HCT116 (cell line): Measurements from ENCODE around the gene WDSUB1. TPM values are rescaled to one million over a fixed set of nuclear protein-coding genes. Genes with fewer than 3 reads are reported as not detected.

Experiments
- ATAC-seq: fragments of 200-7000 bp; cut with Tn5 transposase; 2 replicates; pipeline ENCODE4 v1.9.1; 2020; ENCODE audit warnings: mild to moderate bottlenecking, moderate library complexity
- Bru-seq: library from RNA; stranded (reverse); fragments of 400-500 nt; gene quantifications from one replicate; lab custom pipeline; 2021; lab: Mats Ljungman, UMichigan
- BruChase-seq, 2 experiments: library from RNA; stranded (reverse); fragments of 400-500 nt; gene quantifications; one replicate each; lab custom pipeline; 2021; lab: Mats Ljungman, UMichigan
- BruUV-seq: library from RNA; stranded (reverse); fragments of 400-500 nt; replicated peaks from 2 replicates; lab custom pipeline; 2021; lab: Mats Ljungman, UMichigan
- CTCF ChIA-PET: fragments of 300-600 bp; sonication (Branson Sonifier 250); formaldehyde crosslinking; loops from one replicate; lab custom pipeline; 2021; ENCODE audit warnings: antibody characterized with exemption; lab: Charles Lee
- POLR2A ChIA-PET: fragments of 300-600, 350-600 bp; sonication (Branson Sonifier 250); formaldehyde crosslinking; loops from one replicate; lab custom pipeline; 2021; ENCODE audit warnings: antibody characterized with exemption; lab: Charles Lee
- RAD21 ChIA-PET, 2 experiments: fragments of 300-600 bp; sonication (Branson Sonifier 250); formaldehyde crosslinking; loops; one replicate each; lab custom pipeline; 2023; ENCODE audit warnings: low total read pairs in 2 of 2; ENCODE audit not compliant: uncharacterized antibody in 2 of 2, unreplicated experiment in 2 of 2, low non-redundant PET in 1 of 2; lab: Charles Lee
- DNase-seq: peaks from one replicate; pipeline ENCODE4 v3.0.0-alpha.2; 2010; ENCODE audit warnings: low read depth, low spot score
- H2AFZ ChIP-seq: fragments of 200-600 bp; shearing (Covaris generic), sonication (generic); 2 replicates; pipeline ENCODE4 v1.6.1; 2017; ENCODE audit warnings: low read depth, mixed run types, mixed read lengths, antibody characterized with exemption, low read length; ENCODE audit not compliant: poor library complexity, severe bottlenecking
- H3K27ac ChIP-seq: 2 replicates; pipeline ENCODE4 v1.5.1; 2012; ENCODE audit warnings: low read depth, low read length
- H3K27me3 ChIP-seq: fragments of 200-600 bp; sonication (generic); 2 replicates; pipeline ENCODE4 v1.6.1; 2016; ENCODE audit warnings: mixed run types, low read length, mixed read lengths; ENCODE audit not compliant: insufficient read depth
- H3K36me3 ChIP-seq, 2 experiments: fragments of 200-500 bp in 1 of 2; fragments of 200-600 bp in 1 of 2; sonication (Bioruptor generic) in 1 of 2; sonication (generic) in 1 of 2; 2 replicates each; pipeline versions ENCODE4 v1.5.1 to v1.6.1; 2014 to 2016; ENCODE audit warnings: low read length in 2 of 2, inconsistent platforms in 1 of 2, mixed read lengths in 1 of 2, mixed run types in 1 of 2; ENCODE audit not compliant: insufficient read depth in 2 of 2, control insufficient read depth in 1 of 2
- H3K4me1 ChIP-seq, 2 experiments: fragments of 200-600 bp in 1 of 2; sonication (generic) in 1 of 2; 2 replicates each; pipeline versions ENCODE4 v1.5.1 to v1.6.1; 2012 to 2017; ENCODE audit warnings: low read length in 2 of 2, inconsistent platforms in 1 of 2, mild to moderate bottlenecking in 1 of 2, mixed read lengths in 1 of 2, mixed run types in 1 of 2, moderate library complexity in 1 of 2; ENCODE audit not compliant: insufficient read depth in 2 of 2, control insufficient read depth in 1 of 2
- H3K4me2 ChIP-seq: fragments of 200-600 bp; sonication (generic); 2 replicates; pipeline ENCODE4 v1.6.1; 2017; ENCODE audit warnings: mixed run types, low read length, mixed read lengths
- H3K4me3 ChIP-seq, 2 experiments: fragments of 200-600 bp in 1 of 2; sonication (generic) in 1 of 2; replicated peaks in 1 of 2; 2 replicates each; pipeline ENCODE4 v1.5.1; 2011 to 2016; ENCODE audit warnings: low read length in 2 of 2, control low read depth in 1 of 2, low read depth in 1 of 2, mild to moderate bottlenecking in 1 of 2, mixed read lengths in 1 of 2, mixed run types in 1 of 2
- H3K79me2 ChIP-seq: fragments of 200-600 bp; sonication (generic); 2 replicates; pipeline ENCODE4 v1.6.1; 2017; ENCODE audit warnings: mild to moderate bottlenecking, mixed run types, low read length, moderate library complexity, mixed read lengths; ENCODE audit not compliant: insufficient read depth
- H3K9ac ChIP-seq: fragments of 200-600 bp; sonication (generic); 2 replicates; pipeline ENCODE4 v1.6.1; 2016; ENCODE audit warnings: low read length, mixed read lengths
- H3K9me2 ChIP-seq: fragments of 200-600 bp; sonication (generic), shearing (Covaris generic); 2 replicates; pipeline ENCODE4 v1.6.1; 2017; ENCODE audit warnings: mixed run types, mild to moderate bottlenecking, moderate library complexity; ENCODE audit not compliant: insufficient read depth
- H3K9me3 ChIP-seq, 2 experiments: fragments of 200-500 bp in 1 of 2; fragments of 200-600 bp in 1 of 2; sonication (Bioruptor generic) in 1 of 2; sonication (generic) in 1 of 2; 2 replicates each; pipeline ENCODE4 v1.6.1; 2014 to 2017; ENCODE audit warnings: low read length in 2 of 2, mixed read lengths in 2 of 2, inconsistent platforms in 1 of 2, low read depth in 1 of 2, mild to moderate bottlenecking in 1 of 2, mixed run types in 1 of 2, moderate library complexity in 1 of 2; ENCODE audit not compliant: control insufficient read depth in 1 of 2, insufficient read depth in 1 of 2
- H4K20me1 ChIP-seq: fragments of 200-600 bp; sonication (generic), shearing (Covaris generic); 2 replicates; pipeline ENCODE4 v1.6.1; 2017; ENCODE audit warnings: mixed run types, mild to moderate bottlenecking, moderate library complexity; ENCODE audit not compliant: insufficient read depth
- CBX3 ChIP-seq: IDR thresholded peaks from 2 replicates; pipeline ENCODE4 v1.6.1; 2012; ENCODE audit warnings: low read depth
- CEBPB ChIP-seq: IDR thresholded peaks from 2 replicates; pipeline ENCODE4 v1.6.1; 2012; ENCODE audit warnings: low read depth
- EGR1 ChIP-seq: IDR thresholded peaks from 2 replicates; pipeline ENCODE4 v1.6.1; 2012; ENCODE audit warnings: low read depth
- EZH2phosphoT487 ChIP-seq: fragments of 200-600 bp; IDR thresholded peaks from 2 replicates; pipeline ENCODE4 v1.6.1; 2018; ENCODE audit warnings: antibody characterized with exemption, borderline replicate concordance
- SIN3A ChIP-seq: IDR thresholded peaks from 2 replicates; pipeline ENCODE4 v1.6.1; 2012; ENCODE audit warnings: low read depth
- SP1 ChIP-seq: IDR thresholded peaks from 2 replicates; pipeline ENCODE4 v1.6.1; 2012; ENCODE audit warnings: low read depth
- SRF ChIP-seq: IDR thresholded peaks from 2 replicates; pipeline ENCODE4 v1.6.1; 2012; ENCODE audit warnings: low read depth
- TCF7L2 ChIP-seq: IDR thresholded peaks from 2 replicates; pipeline ENCODE4 v1.7.0; 2011; ENCODE audit warnings: borderline replicate concordance, inconsistent platforms; ENCODE audit not compliant: insufficient read depth, insufficient read length; ENCODE audit errors: extremely low read depth
- ZFX ChIP-seq: fragments of 450-650 bp; IDR thresholded peaks from 2 replicates; pipeline ENCODE4 v1.6.1; 2017
- intact Hi-C: fragments of 100-400 bp; cut with micrococcal nuclease; formaldehyde crosslinking; loops from 2 replicates; pipeline ENCODE4 v1.10.0; 2022
- long read RNA-seq: library from polyadenylated mRNA; unstranded; transcript quantifications from one replicate; pipeline ENCODE4 v2.0.0, GENCODE V29; 2021; ENCODE audit not compliant: unreplicated experiment
- polyA plus RNA-seq: library from polyadenylated mRNA; unstranded; fragments of >200 nt; gene quantifications from 2 replicates; pipeline ENCODE4 v1.2.1, GENCODE V29; 2012; ENCODE audit warnings: missing spikeins
- total RNA-seq: library from RNA; stranded (reverse); gene quantifications from one replicate; pipeline ENCODE4 v1.2.1, GENCODE V29; 2021; ENCODE audit not compliant: unreplicated experiment
- TF ChIP-seq, protein P1 (sequence below): IDR thresholded peaks from 2 replicates; pipeline ENCODE4 v1.6.1; 2012

Gene WDSUB1, protein sequence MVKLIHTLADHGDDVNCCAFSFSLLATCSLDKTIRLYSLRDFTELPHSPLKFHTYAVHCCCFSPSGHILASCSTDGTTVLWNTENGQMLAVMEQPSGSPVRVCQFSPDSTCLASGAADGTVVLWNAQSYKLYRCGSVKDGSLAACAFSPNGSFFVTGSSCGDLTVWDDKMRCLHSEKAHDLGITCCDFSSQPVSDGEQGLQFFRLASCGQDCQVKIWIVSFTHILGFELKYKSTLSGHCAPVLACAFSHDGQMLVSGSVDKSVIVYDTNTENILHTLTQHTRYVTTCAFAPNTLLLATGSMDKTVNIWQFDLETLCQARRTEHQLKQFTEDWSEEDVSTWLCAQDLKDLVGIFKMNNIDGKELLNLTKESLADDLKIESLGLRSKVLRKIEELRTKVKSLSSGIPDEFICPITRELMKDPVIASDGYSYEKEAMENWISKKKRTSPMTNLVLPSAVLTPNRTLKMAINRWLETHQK
- 8.8 TPM for total RNA-seq
- polyA plus RNA-seq, result 6.0 TPM in 2 replicates
- percentile 74 among the genes with signal in this experiment for Bru-seq, nascent RNA
- percentile 58 among the genes with signal in this experiment for BruChase-seq, experiment 1, labeled RNA remaining after a 6-hour chase
- BruChase-seq, experiment 2, labeled RNA remaining after a 2-hour chase, result percentile 79 among the genes with signal in this experiment
- long read RNA-seq, transcript WDSUB1-202 (11 exons, 1,912 nt), result major isoform, 9 of 29 reads
- long read RNA-seq, partial matches to known transcripts, result 3 of 29 reads
- long read RNA-seq, other reads (novel, unspliced or antisense), result 14 of 29 reads

- Histone ChIP-seq H2AFZ (peak within 1 kb of the TSS; percentile 42), H3K4me3 (peak within 1 kb of the TSS; percentile 73 to 78), H3K4me1 (peaks cover 7 to 29% of the 10 kb centered on the region in 2 experiments), H3K27ac (peak within 1 kb of the TSS; percentile 86), H4K20me1 (no peaks in the 10 kb centered on the region), H3K79me2 (peaks cover 14% of the 10 kb centered on the region), H3K9ac (peak within 1 kb of the TSS; percentile 69)
- no peak for DNase-seq
- TF ChIP-seq CBX3 (peak; percentile 43; the same call in 1 of the 2 replicates), ZFX (peak; percentile 66), SRF (no peak), SP1 (peak; percentile 35; the same call in 1 of the 2 replicates), EGR1 (peak; percentile 78), SIN3A (0 out of 2 replicates have a peak, but pooled peaks have one; percentile 38), EZH2phosphoT487 (no peak), CEBPB (no peak), TCF7L2 (peak; percentile 38)
- TF ChIP-seq, protein P1, sequence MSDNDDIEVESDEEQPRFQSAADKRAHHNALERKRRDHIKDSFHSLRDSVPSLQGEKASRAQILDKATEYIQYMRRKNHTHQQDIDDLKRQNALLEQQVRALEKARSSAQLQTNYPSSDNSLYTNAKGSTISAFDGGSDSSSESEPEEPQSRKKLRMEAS, result peak; percentile 88
- TF ChIP-seq, all 23 proteins: peak for 7
- ChIA-PET POLR2A (interaction anchor here (0.8 kb wide), 1 partner anchor 290 kb away, joined by 3 read pairs; no protein-coding TSS in a partner anchor), RAD21 (no interaction called here), CTCF (no interaction called here)
- Histone ChIP-seq H3K9me3 (no peaks in the 10 kb centered on the region), H3K9me2 (no peaks in the 10 kb centered on the region), H3K27me3 (no peaks in the 10 kb centered on the region), H3K4me2 (peak within 1 kb of the TSS; percentile 93), H3K36me3 (no peaks in the 10 kb centered on the region)
- intact Hi-C loops, result loop anchor here (5.0 kb wide), 1 partner anchor 331 kb away; the partner anchor contains the start of gene BAZ2B
- no TSS peak for BruUV-seq
- peak; percentile 18 for ATAC-seq
Measured at GRCh38 chr2:159285929-159286708, at the start of gene WDSUB1. WDSUB1 (minus strand) TSS chr2:159286703; CDS start chr2:159283069, 3,634 bp downstream.
